ENCODE measurements around the gene MTFMT. TPM values are rescaled to one million over a fixed set of nuclear protein-coding genes. Genes with fewer than 3 reads are reported as not detected.
A peak's percentile ranks its signal among the peaks of the same experiment; 100 is the strongest.
"Not testable (repeated sequence)": the region's sequence is repeated elsewhere in the genome, so short reads cannot be mapped to it uniquely, and the experiment has no call there.

Gene MTFMT
- 23.8 and 27.9 TPM in 2 replicates for total RNA-seq (2014; rRNA removed; shearing (Covaris generic))

GRCh38 chr15:65028921-65029735 is at the start of gene MTFMT:
Gene MTFMT (minus strand): TSS chr15:65029639. CDS start chr15:65029613, 26 bp downstream.
- peak; percentile 78 for DNase-seq (ENCODE audit: low read depth)

GRCh38 chr15:65077981-65078352 is 48.5 kb upstream of the MTFMT start:
- peak; percentile 62 for DNase-seq (ENCODE audit: low read depth)

GRCh38 chr15:65077291-65077980 is 48.0 kb upstream of the MTFMT start:
- DNase-seq (ENCODE audit: low read depth): no peak

DNA sequence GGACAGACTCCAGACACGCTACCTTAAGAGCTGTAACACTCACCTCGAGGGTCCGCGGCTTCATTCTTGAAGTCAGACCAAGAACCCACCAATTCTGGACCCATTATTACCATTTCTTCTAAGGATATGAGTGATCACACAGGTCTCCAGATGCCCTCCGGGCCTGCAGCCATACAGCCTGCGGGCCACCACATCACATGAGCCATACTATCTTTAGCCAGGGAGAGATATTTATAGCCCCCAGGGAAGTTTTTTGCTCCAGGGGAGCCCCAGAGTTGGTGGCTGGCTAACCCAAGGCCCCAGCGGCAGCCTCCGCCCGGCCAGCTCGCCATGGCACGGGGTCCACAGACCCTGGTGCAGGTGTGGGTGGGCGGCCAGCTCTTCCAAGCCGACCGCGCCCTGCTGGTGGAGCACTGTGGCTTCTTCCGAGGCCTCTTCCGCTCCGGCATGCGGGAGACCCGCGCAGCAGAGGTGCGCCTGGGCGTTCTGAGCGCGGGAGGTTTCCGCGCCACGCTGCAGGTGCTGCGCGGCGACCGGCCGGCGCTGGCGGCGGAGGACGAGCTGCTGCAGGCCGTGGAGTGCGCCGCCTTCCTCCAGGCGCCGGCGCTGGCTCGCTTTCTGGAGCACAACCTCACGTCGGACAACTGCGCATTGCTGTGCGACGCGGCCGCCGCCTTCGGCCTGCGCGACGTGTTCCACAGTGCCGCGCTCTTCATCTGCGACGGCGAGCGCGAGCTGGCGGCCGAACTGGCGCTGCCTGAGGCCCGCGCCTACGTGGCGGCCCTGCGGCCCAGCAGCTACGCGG is 47.2 kb upstream of the MTFMT start, which contains the start of gene KBTBD13:
Gene KBTBD13 (plus strand): TSS at position 261 of the 805 bp plus-strand sequence. CDS start 70 bp downstream, at position 331.
- no peak for DNase-seq (ENCODE audit: low read depth)

- not testable (repeated sequence) for DNase-seq (ENCODE audit: low read depth)
Observed at GRCh38 chr15:65075607-65076395, 46.4 kb upstream of the MTFMT start.

DNA sequence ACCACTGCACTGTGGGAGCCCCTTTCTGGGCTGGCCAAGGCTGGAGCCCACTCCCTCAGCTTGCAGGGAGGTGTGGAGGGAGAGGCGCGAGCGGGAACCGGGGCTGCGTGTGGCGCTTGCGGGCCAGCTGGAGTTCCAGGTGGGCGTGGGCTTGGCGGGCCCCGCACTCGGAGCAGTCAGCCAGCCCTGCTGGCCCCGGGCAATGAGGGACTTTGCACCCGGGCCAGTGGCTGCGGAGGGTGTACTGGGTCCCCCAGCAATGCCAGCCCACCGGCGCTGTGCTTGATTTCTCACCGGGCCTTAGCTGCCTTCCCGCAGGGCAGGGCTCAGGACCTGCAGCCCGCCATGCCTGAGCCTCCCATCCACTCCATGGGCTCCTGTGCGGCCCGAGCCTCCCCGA is 45.5 kb upstream of the MTFMT start:
- not testable (repeated sequence) for DNase-seq (ENCODE audit: low read depth)

GRCh38 chr15:65072617-65073016 is 43.2 kb upstream of the MTFMT start:
- no peak for DNase-seq (ENCODE audit: low read depth)

DNA sequence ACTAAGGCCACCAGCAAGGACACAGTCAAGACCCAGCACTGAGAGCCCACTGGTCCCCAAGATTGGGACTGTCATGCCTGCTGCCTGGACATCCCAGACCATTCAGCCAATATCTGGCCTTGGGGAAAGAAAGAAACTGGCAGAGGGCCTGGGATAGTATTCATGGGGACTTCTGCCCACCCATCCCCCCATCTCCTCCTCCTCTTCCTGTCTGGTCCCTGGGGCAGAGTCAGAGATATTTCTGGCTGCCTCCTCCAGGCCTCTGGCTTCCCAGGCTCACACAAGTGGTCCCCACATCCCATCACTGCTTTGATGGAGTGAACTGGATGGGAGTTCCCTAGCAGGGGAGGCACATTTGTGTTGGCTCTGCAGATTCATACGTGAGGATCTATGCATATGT is 42.6 kb upstream of the MTFMT start:
- peak; percentile 34 for DNase-seq (ENCODE audit: low read depth)

- no peak for DNase-seq (ENCODE audit: low read depth)
Observed at GRCh38 chr15:65071381-65071811, 42.0 kb upstream of the MTFMT start.

- DNase-seq (ENCODE audit: low read depth): no peak
Observed at GRCh38 chr15:65069779-65070546, 40.5 kb upstream of the MTFMT start.

GRCh38 chr15:65069179-65069578 is 39.7 kb upstream of the MTFMT start:
- DNase-seq (ENCODE audit: low read depth): peak; percentile 83

DNA sequence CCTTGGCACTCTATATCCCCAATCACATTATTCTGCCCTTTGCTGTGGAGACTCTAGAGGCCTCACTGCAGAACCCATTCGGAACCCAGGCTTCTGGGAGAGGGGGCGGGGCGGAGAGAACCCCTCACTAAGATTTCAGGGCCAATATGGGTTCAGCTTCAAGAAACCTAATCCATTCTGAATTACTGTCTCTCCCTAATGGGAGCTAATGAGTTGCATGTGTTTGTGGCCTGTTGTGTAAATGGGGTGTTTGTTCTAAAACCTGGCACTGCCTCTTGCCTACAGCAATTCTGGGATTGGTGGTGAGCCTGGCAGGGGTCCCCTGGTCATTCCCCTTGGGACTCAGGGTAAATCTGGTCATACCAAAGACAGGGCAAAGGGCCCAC is 39.0 kb upstream of the MTFMT start:
- DNase-seq (ENCODE audit: low read depth): no peak

GRCh38 chr15:65067645-65068402 is 38.4 kb upstream of the MTFMT start, which contains the start of gene RASL12:
Gene RASL12 (minus strand): TSS chr15:65067991. CDS start chr15:65067835, 156 bp downstream.
- DNase-seq (ENCODE audit: low read depth): no peak

DNA sequence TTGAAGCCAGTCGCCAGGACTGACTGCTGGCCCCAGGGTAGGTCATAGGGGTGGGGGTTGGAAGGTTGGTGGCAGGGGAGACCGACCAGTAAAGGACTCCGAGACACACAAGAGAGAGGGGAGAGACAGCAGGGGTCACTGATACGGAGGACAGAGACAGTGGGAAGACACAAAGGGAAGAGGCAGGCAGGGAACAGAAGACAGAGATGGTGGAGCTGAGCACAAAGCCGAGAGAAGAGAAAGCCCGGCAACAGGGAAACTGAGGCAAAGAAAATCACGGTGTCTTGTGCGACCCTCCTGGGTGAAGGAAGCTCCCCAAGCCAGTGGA is 37.8 kb upstream of the MTFMT start:
- no peak for DNase-seq (ENCODE audit: low read depth)

GRCh38 chr15:65066635-65067316 is 37.3 kb upstream of the MTFMT start:
- no peak for DNase-seq (ENCODE audit: low read depth)

DNA sequence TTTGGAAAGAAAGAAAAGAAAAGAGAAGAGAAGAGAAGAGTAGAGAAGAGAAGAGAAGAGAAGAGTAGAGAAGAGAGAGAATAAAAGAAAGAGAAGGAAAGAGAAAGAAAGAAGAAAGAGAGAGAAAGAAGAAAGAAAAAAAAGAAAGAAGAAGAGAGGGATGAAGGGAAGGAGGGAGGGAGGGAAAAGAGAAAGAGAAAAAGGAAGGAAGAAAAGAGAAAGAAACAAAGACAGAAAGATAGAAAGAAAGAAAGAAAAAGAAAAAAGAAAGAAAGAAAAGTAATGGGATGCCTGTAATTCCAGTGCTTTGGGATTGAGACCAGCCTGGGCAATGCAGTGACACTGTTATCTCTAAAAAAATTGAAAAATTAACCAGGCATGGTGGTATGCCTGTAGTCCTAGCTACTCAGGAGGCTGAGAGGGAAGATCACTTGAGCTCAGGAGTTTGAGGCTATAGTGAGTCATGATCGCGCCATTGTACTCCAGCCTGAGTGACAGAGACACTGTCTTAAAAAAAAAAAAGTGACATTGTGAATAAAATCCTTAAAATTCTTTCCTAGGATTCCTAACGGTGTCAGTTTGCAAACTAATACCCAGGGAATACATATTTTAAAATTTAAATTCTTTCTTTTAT is 36.7 kb upstream of the MTFMT start:
- DNase-seq (ENCODE audit: low read depth): no peak

GRCh38 chr15:65062726-65063125 is 33.3 kb upstream of the MTFMT start:
- DNase-seq (ENCODE audit: low read depth): no peak

DNA sequence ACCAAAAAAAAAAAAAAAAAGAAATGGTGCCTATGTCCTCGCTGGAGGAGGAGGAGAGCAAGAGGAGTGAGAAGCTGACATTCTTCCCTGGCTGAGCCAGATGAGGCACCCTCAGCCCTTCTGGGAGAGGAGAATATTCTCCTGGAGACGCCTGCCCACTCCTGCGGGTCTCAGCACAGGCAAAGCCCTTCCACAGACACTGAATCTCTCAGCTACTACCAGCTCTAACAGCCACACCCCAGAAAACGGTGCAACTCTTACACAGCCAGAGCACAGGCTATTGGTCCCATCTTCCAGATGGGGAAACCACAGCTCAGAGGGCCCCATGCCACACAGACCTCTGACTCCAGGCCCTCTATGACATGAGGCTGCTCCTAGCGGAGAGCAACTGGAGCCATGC is 32.6 kb upstream of the MTFMT start:
- DNase-seq (ENCODE audit: low read depth): no peak
